NB4 (cell line): Measurements from ENCODE around the gene PRKG2.

ENCODE experiments used
- POLR2A ChIP-seq: IDR thresholded peaks from 2 replicates; pipeline ENCODE4 v1.6.1; 2011; ENCODE audit warnings: mild to moderate bottlenecking; ENCODE audit not compliant: insufficient read length; ENCODE audit errors: extremely low read depth
- TF ChIP-seq, protein P1 (sequence below): IDR thresholded peaks from one replicate; pipeline ENCODE4 v1.5.1; 2012; ENCODE audit warnings: low read depth, low read length

GRCh38 chr4:81131066-81131465, 84.0 kb downstream of the PRKG2 start:
- no peak for TF ChIP-seq POLR2A
- TF ChIP-seq, protein P1, sequence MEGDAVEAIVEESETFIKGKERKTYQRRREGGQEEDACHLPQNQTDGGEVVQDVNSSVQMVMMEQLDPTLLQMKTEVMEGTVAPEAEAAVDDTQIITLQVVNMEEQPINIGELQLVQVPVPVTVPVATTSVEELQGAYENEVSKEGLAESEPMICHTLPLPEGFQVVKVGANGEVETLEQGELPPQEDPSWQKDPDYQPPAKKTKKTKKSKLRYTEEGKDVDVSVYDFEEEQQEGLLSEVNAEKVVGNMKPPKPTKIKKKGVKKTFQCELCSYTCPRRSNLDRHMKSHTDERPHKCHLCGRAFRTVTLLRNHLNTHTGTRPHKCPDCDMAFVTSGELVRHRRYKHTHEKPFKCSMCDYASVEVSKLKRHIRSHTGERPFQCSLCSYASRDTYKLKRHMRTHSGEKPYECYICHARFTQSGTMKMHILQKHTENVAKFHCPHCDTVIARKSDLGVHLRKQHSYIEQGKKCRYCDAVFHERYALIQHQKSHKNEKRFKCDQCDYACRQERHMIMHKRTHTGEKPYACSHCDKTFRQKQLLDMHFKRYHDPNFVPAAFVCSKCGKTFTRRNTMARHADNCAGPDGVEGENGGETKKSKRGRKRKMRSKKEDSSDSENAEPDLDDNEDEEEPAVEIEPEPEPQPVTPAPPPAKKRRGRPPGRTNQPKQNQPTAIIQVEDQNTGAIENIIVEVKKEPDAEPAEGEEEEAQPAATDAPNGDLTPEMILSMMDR = no peak
